Left renal cortex interstitium (tissue), 4 donors: ENCODE data around the gene NT5C1A. TPM values are rescaled to one million over a fixed set of nuclear protein-coding genes. Genes with fewer than 3 reads are reported as not detected.

Source experiments
- DNase-seq, 4 donors: peaks; one replicate each; pipeline ENCODE4 v3.0.0-alpha.2; 2013; ENCODE audit warnings: low read depth in 4 of 4, low spot score in 2 of 4, missing footprints in 1 of 4
- polyA plus RNA-seq, 4 donors: library from polyadenylated mRNA; unstranded; fragments of 120-200 nt; gene quantifications; one replicate each; pipeline ENCODE4 v1.2.1, GENCODE V29; 2013; ENCODE audit not compliant: insufficient read length in 4 of 4

The NT5C1A gene
- polyA plus RNA-seq, 4 donors, result 0.27 to 1.1 (median 0.32) TPM

- no peak for DNase-seq
Observed at GRCh38 chr1:39640861-39641260, 31.0 kb downstream of the NT5C1A start.

GRCh38 chr1:39639305-39640130 is 32.4 kb downstream of the NT5C1A start, which contains the start of gene HEYL:
TSS of gene HEYL (minus strand) at chr1:39639643. CDS start at chr1:39639625, 18 bp downstream.
- DNase-seq, result peak in 2 of 4 donors; percentile 46 to 55

- no peak for DNase-seq
Observed at GRCh38 chr1:39638965-39639304, 33.0 kb downstream of the NT5C1A start.

- DNase-seq, result no peak
Observed at GRCh38 chr1:39637361-39637760, 34.5 kb downstream of the NT5C1A start.

- DNase-seq, result no peak
Observed at GRCh38 chr1:39635871-39636210, 36.1 kb downstream of the NT5C1A start.

GRCh38 chr1:39635205-39635870 is 36.6 kb downstream of the NT5C1A start:
- DNase-seq, result no peak

GRCh38 chr1:39633422-39633821 is 38.5 kb downstream of the NT5C1A start:
- DNase-seq, result no peak

GRCh38 chr1:39632682-39633417 is 39.1 kb downstream of the NT5C1A start:
- peak in 1 of 4 donors; percentile 62 for DNase-seq

- no peak for DNase-seq
Observed at GRCh38 chr1:39632323-39632681, 39.6 kb downstream of the NT5C1A start.

GRCh38 chr1:39631361-39632322 is 40.3 kb downstream of the NT5C1A start:
- no peak for DNase-seq

- no peak for DNase-seq
Observed at GRCh38 chr1:39628807-39629350, 43.0 kb downstream of the NT5C1A start.

- no peak for DNase-seq
Observed at GRCh38 chr1:39626646-39627045, 45.3 kb downstream of the NT5C1A start.

GRCh38 chr1:39625462-39626273 is 46.2 kb downstream of the NT5C1A start:
- DNase-seq, result peak in 2 of 4 donors; percentile 42 to 54

- no peak for DNase-seq
Observed at GRCh38 chr1:39625009-39625408, 46.9 kb downstream of the NT5C1A start.

GRCh38 chr1:39623053-39623452 is 48.9 kb downstream of the NT5C1A start:
- no peak for DNase-seq

GRCh38 chr1:39622427-39622826 is 49.5 kb downstream of the NT5C1A start:
- no peak for DNase-seq

GRCh38 chr1:39620659-39621165 is 51.2 kb downstream of the NT5C1A start:
- DNase-seq, result no peak

GRCh38 chr1:39617488-39618049 is 54.3 kb downstream of the NT5C1A start:
- no peak for DNase-seq
